PC-3 (cell line): ENCODE measurements around the gene FRMD4B.

Experiments used
- EZH2 ChIP-seq: fragments of 300-600 bp; sonication (generic); IDR thresholded peaks from one replicate; pipeline ENCODE4 v1.6.1; 2017; ENCODE audit warnings: antibody characterized with exemption, mild to moderate bottlenecking, low read length; ENCODE audit not compliant: unreplicated experiment
- TF ChIP-seq, protein P1 (sequence below): fragments of 300-600 bp; sonication (generic); conservative IDR thresholded peaks from 2 replicates; pipeline ENCODE4 v1.5.1; 2017; ENCODE audit warnings: antibody characterized with exemption, low read depth, mild to moderate bottlenecking, low read length

DNA sequence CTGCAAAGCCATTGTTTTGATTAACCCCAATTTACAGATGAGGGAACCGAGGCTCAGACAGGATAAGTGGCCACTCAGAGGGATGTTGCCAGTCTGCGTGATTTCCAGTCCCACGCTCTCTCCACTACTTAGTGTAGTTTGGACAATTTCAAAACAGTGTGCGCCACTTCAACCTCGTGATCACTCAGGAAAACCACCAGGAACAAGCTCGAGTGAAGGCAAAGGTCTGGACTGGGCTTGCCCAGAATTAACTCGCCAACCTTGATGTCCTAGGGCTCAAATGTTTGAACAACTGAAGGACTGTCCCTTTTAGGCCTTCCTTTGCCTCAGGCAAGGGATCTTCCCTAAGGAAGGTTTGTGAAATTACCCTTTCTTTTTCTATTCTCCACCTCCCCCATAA, 139.3 kb downstream of the FRMD4B start:
- TF ChIP-seq, protein P1, sequence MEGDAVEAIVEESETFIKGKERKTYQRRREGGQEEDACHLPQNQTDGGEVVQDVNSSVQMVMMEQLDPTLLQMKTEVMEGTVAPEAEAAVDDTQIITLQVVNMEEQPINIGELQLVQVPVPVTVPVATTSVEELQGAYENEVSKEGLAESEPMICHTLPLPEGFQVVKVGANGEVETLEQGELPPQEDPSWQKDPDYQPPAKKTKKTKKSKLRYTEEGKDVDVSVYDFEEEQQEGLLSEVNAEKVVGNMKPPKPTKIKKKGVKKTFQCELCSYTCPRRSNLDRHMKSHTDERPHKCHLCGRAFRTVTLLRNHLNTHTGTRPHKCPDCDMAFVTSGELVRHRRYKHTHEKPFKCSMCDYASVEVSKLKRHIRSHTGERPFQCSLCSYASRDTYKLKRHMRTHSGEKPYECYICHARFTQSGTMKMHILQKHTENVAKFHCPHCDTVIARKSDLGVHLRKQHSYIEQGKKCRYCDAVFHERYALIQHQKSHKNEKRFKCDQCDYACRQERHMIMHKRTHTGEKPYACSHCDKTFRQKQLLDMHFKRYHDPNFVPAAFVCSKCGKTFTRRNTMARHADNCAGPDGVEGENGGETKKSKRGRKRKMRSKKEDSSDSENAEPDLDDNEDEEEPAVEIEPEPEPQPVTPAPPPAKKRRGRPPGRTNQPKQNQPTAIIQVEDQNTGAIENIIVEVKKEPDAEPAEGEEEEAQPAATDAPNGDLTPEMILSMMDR: no peak
- no peak for TF ChIP-seq EZH2
